Activated CD4-positive, CD25-positive, alpha-beta regulatory T cell (primary cell): ENCODE measurements around the gene CTSE.

Experiments
- DNase-seq, 4 experiments: peaks; one replicate each; lab custom pipeline; 2025; lab: John Stamatoyannopoulos, UW

The CTSE gene

DNA sequence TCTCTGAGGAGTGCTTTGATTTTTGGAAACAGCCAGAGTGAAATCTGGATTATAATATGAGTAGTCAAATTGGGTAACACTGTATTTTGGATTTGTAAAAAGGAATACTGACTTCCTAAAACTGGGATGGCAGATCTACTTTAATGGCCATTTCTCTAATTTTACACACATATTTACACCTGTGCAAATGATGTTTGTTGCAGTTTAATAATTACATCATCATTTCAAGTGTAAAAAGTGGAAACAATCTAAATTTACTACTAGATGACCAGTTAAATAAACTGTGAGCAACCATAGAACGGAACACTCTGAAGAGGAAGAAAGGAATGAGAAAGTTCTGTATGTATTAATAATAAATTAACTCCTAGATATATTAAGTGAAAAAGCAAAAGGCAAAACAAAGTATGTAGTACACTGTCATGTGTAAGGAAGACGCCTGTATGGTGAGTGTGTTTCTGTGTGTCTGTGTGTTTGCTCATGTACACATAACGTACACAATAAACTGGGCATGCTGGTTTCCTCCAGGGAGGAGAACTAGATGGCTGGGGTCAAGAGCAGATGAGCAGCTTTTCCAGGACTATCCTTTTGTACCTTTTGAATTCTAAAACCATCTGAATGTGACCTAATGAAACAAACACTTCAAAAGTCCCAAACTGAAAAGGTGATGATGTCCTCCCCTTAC lies 26.4 kb upstream of the CTSE start:
- no peak for DNase-seq

DNA sequence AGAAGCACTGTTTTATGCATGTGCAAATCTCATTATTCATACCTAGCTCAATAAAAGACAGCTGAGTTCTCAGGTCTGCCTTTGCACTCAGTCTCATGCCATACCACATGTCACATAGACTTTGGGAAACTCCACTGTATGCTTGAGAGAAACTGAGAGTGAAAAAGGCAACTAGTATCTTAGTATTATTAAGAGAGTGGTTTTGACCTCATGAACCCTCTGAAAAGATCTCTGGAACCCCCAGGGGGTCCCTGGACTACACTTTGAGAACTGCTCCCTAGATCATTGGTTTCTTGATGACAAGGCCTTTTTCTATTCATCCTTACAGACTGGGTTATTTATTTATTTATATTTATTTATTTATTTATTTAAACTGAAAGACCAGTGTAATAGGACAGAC lies 25.6 kb upstream of the CTSE start:
- no peak for DNase-seq

DNA sequence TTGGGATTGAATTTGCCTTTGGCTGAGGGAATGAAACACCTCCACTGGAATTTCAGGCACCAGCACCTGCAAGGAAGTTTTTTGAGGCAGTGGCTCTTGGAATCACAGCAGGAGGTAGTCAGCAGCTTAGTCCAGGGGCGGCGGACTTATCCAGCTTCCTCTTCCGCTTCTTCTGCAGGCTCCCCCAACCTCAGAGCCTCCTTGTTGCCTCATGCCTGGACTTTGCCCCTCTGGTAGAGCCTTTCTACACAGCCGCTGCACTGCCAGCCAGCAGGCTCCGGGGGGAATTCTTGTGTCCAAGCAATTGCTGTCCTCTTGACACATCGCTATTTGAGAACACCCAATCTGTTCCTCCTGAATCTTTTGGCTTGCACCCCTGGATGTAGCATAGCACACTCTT lies 24.9 kb upstream of the CTSE start:
- DNase-seq, result no peak

DNA sequence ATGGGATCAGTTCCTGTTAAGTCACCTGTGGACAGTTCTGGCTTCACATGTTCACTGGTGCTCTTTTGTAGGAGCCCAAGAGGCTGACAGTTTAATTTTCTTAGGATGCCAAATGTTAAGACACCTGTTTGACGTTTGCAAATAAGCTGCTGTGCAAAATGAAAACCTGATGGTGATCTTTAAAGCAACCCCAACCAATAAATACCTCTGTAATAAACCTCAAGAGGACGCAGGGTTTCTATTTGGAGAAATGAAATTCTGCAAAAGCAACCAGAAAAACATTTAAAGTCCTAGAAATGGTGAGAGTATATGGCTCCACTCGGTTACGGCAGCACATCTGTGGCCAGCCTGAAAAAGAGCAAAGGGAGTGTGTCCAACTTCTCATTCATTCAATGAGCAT lies 23.6 kb upstream of the CTSE start:
- DNase-seq, result no peak

DNA sequence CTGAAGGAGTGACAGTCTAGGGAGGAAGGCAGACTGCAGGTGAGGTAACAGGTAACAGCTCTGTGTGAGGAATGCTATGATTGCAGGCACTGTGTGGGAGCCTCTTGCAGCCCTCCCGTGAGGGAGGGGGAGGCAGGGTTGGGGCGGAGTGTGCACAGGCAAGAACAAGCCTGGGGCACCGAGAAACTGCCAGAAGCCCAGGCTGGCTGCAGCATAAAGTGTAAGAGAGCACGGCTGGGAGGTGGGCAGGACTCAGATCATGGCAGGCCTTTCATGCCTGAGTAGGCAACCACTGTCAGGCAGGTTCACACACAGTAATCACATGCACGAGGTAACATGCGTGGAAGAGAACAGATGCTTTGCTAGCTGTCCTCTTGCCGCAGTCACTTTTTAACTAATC lies 17.9 kb upstream of the CTSE start:
- no peak for DNase-seq

DNA sequence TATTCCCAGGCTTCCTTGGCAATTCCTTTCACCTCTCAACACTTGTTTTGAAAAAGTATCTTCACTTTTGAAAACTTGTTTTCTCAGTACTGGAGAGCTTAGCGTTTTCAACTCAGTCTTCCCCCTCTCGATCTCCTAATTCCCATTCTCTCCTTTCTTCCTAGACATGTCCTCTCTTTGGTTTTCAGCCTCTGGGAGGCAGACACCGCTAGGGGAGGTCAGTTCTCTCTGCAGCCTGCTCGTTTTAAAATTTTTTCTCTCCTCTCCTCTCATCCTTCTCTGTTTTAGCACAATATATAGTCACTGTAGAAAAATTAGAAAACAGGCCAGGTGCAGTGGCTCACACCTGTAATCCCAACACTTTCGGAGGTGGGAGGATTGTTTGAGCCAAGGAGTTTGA lies 16.6 kb upstream of the CTSE start:
- DNase-seq, result no peak

DNA sequence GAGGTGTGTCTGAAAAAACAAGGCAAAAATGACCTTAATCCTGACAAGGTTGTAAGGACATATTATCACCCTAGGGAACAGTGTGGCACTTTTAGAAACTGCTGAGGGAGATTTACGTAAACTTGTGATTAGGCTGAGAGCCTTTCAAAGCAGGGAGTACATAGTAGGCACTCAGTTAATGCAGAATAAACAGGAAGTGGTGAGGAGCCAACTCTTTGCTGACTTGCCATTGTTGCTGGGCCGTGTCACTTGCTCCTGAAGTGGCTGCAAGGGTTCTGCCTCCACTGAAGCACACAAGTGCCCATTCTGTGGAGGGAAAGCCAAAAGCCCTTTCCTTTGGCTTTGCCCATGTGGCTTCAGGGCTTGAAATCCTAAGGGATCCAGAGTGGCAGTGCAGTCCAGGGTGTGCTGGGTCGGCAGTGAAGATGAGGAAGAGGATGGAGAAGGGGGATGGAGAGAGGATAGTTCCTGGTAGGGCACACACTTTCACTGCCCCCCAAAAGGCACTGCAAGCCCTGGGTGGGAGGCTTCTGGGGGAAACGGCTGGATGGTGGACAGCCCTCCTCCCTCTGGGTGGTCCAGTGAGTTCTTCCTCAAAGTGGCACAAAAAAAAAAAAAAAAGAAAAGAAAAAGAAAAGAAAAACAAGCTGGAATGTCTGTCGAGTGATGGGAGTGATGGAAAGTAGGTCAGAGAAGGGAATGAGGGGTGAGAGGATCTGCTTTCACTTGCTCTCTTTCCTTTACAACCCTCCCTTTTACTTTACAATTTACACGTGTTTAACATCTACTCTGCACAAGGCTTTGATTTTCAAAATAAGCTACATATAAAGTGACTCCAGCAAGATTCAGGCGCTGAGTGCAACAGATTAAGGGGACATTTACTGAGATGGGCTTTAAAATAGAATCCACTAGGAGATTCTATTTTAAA lies 15.6 kb upstream of the CTSE start:
- DNase-seq, result no peak

DNA sequence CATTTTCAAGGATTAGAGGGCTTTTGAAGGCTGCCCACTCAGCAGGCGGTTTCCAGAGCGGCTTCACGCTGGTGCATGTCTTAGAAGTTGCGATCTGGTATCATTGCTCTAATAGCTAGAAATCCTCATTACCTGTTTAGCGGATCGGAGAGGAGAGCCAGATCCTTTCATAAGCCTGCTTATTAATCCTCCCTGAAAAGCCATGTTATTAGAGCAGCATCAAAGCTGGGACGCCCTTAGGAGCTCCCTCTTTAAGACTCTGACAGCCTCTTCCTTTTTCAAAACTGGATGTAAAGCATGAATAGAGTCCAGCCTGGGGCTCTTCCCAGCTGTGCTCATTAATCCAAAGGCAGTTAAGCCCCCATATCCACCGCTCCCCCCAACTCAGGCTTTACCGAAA lies 13.9 kb upstream of the CTSE start:
- DNase-seq, result no peak

DNA sequence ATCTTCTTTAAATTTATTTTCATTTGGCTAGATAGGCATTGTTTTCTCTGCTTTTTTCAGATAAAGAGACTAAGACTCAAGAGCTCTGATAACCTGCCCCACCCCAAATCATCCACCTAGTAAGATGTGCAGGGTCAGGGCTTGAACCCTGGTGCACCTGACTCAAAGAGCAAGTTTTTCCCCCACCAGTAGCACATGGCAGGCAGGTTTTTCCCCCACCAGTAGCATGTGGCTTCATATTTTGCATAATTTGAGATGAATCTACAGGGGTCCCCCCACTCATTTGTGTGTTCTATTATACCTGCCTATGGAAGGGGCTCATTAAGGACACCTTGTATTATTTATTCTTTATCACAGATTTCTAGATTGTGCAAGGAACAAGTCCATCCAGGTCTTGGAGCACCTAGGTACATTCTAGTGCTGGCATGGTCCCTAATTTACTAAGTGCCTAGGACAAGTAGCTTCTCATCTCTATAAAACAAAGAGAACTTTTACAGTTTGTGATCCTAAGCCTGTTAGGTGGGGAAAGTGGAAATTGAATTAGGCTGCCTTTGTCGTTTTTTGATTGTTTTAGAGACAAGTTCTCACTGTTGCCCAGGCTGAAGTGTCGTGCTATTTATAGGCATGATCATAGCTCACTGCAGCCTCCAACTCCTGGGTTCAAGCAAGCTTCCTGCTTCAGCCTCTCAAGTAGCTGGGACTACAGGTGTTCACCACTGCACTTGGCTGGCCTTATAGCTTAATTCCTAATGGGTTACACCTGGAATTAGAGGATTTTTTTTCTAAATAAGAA lies 13.2 kb upstream of the CTSE start:
- no peak for DNase-seq

DNA sequence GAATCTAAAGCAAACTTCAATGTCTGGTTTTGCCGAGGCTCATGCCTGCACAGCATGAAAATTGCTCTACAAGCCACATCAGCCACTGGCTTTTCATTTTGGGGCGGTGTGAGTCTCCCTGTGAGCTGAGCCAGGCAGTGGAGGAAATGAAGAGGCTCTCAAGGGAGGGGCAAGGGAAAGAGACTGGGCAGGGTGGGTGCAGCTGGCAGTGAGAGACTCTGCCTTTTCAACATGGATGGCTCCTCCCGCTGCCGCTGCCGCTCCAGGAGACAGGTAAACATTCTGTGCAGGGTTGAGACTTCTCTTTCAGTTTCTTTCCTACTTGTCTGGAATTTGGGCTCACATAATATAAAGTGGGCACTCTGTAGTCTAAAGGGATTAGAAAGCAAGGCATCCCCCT lies 11.3 kb upstream of the CTSE start:
- DNase-seq, result no peak

DNA sequence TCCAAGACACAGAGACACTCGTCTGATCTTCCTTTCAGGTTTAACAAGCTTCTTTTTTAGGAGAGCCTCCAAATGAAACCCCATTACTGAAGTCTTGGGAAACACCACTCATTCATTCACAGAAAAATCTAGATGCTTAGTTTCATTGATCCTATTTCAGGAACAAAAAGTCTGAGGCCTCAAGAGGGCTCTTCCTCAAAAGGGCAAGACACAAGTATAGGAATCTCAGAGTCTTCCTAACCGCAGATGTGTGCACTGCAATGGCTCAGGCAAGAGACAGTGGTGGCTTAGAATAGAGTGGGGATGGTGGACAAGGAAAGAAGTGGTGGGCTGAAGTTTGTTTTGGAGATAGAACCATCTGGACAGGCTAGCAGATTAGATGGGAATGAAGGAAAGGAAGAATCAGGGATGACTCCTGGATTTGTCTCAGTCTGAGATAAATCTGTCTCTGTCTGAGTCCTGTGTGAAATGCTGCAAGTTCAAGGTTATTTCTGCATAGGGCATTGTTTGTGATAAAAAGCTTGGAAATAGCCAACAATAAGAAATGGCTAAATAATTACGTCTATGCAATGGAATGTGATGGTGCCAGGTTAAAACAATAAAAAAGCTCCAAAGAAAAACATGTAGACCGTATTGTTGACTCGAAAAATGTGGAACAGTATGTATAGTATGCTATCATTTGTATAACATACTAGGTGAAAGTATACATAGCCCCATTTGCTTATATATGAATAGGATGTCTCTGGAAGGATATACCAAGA lies 8.9 kb upstream of the CTSE start:
- no peak for DNase-seq

DNA sequence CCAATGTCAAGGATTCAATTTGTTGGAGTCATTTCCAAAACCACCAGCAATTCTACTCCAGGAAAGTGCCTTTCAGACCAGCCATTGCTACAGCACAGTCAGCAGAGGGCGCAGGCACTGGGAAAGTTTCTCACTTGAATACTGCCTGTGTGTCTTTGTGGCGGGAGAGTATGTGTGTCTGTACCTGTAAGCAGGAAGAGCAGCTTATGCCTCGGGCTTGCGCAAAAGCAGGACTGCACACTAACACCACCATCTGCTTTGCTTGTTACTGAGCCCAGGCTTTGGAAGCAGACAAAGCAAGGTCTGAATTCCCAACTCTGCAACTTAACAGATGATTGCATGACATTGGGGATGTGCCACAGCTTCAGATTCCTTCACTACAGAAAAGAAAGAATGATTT lies 7.0 kb upstream of the CTSE start:
- peak in 2 of 4 experiments; percentile 28 to 36 for DNase-seq

DNA sequence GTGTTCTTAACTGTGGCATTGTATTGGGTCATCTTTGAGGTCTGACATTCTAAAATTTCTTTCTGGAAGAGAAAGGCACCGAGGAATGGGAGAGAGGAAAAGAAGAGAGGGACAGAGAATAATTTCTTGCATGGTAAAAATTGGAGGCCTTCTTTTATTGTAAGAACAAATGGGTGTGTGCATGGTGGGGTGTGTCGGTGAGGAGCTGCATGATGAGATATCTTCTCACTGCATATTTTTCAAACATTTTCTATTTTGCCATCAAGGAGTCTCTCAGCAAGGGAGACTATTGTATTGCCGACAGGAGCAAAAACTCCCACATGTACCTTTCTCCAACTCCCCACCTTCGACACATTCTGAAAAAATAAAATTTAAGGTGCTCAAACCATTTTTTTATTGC lies 6.5 kb upstream of the CTSE start:
- no peak for DNase-seq

DNA sequence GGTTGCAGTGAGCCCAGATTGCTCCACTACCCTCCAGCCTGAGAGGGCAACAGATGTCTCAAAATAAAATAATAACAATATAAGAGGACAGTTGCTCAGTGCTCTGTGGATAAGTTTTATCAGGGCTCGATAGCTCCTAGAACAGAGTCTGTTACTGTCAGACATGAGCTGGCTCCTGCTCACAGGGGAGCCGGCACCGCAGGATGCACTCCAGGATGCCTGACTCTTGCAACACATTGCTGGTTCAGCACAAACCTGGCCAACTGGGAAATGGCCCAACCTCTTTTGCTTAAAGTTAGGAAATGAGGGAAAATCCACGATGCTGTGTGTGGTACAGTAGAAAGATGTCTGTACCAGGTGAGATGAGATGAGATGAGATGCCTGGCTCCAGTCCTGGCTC lies 5.8 kb upstream of the CTSE start:
- DNase-seq, result no peak

DNA sequence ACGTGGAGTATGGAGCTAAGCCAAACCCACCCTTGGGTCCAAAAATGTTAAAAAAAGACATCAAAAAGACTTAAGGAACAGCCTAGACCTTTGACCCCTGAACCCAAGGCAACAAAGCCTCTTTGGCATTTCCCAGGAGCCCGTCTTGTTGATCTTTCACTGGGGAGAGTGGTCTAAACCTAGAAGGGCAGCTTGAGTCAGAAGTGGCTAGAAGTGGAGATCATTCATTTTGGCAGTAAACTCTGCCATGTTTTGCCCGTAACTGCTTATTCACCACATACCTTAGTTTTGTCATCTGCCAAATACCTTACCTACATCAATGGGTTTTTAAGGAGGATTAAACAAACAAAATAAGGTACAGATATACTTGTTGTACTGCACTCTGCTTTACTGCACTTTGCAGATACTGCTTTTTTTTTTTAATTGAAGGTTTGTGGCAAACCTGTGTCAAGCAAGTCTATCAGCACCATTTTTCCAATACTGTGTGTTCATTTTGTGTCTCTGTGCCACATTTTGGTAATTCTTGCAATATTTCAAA lies 1.7 kb upstream of the CTSE start:
- DNase-seq, result no peak

DNA sequence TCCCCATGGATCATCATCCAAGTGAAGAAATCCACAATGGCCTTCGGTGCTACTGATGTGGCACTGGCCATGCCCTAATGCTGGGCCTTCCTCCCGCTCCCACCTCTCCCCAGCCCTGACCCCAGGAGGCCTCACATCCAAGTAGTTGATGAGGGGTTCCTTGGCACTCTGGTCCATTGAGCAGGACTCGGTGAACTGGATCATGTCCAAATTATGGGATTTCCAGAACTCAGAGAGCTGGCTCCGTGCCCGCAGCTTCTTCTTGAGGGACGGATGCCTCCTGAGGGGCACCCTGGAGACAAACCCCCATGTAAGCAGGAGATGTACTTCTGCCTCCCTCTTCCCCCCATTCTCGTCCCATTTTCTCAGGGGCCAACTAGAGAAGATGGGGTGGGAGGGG lies 929 bp downstream of the CTSE start:
- no peak for DNase-seq

DNA sequence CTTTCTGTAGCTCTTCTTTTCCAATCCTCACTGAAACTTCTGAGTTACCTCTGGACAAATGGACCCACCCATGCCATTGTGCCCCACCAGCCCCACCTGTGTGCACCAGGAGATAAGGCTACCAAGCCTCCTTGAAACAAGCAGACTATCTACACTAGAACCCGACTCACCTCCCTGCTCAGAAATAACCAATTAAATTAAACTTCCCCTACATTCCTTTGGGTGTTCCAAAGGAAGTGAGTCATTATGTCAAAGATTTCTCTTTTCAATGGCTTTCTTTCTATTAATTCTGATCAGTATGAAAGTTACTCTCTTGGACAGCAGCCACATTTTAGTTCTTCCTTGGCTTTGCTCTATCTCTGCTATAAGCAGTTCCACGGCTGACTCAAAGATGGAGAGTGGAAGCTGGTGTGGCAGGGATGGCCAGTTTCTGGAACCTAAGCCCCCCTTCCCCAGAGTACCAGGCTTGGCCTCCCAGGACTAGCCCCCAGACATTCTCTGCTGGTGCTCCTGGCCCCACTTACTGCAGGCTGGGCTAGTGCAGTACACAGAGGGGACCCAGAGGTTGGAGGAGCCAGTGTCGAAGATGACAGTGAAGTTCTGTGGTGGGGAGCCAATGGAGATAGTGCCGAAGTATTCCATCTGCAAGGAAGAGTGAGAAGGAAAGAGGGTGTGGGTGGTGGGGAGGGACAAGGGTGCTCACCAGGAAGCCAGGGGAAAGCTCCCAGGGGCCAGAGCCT lies 1.9 kb downstream of the CTSE start:
- DNase-seq, result no peak

DNA sequence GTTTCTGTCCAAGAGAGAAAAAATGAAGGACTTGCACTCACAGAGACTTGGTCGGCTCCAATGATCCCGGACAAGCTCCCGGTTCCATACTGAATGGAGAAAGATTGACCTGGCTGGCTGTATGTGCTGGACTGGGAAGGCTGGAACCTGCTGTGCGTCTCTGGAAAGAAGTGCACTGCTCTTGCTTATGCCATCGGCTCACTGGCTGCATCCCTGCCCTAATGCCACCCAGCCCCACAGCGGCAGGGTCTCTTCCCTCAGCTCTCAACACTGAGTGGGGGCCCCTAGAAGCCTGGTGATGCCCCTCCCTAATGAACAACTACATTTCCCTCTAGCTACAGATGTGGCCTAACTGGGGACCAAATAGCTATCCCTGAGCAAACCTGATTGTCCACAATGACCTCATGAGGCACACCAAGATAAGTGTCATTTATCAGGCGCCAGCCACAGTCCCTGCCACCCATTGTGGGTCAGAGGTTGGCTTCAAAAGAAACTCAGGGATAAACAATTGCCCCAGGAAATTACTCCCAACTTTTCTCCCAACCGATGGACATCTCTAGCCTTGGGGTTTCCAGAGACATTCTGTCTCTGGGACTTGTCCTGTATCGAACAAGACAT lies 2.6 kb downstream of the CTSE start:
- no peak for DNase-seq

DNA sequence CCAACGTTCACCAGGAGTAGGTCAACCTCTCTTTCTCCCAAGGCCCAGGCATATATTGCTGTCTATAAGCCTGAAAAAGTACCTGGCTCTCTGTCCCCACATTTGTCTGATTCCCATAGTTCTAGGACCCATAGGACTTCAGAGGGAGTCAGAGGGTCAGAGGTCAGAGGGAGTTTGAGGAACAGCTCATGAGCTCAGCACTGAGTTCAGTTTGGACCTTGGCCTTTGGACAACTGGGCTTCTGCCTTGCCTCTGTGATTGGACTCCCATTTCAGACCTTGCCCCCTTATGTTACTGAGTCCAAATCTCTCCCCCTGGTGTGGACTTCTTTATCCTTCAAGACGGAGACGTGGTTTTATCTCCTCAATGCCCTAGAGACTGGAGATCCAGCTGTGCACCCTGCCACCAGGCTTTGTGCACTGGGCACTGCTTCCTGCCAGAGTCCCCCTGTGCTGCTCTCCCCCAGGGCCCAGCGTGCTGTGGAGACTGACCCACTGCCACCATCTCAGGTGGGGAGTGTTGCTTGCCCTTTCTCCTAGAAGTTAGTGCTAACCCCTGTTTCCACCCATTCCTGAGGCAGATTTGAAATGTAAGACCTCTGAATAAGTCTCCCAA lies 3.2 kb downstream of the CTSE start:
- DNase-seq, result no peak

DNA sequence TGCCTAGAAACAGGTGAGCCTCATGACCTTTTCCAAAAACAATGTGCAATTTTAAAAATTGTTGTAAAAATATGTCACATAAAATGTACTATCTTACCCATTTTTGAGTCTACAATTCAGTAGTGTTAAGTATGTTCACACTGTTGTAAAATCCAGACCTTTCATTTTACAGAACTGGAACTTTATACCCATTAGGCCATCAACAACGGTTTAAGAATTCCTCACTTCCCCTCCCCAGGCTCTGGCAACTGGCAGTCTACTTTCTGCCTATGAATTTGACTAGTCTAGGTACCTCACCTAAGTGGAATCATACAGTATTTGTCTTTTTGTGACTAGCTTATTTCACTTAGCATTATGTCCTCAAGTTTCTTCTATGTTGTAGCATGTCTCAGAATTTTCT lies 8.6 kb downstream of the CTSE start:
- no peak for DNase-seq
